AG20443 (cell line): ENCODE measurements around the gene ANKFN1.

ENCODE experiments used
- DNase-seq: peaks from one replicate; pipeline ENCODE4 v3.0.0; 2012; ENCODE audit warnings: low spot score, mixed read lengths

ANKFN1 gene, protein sequence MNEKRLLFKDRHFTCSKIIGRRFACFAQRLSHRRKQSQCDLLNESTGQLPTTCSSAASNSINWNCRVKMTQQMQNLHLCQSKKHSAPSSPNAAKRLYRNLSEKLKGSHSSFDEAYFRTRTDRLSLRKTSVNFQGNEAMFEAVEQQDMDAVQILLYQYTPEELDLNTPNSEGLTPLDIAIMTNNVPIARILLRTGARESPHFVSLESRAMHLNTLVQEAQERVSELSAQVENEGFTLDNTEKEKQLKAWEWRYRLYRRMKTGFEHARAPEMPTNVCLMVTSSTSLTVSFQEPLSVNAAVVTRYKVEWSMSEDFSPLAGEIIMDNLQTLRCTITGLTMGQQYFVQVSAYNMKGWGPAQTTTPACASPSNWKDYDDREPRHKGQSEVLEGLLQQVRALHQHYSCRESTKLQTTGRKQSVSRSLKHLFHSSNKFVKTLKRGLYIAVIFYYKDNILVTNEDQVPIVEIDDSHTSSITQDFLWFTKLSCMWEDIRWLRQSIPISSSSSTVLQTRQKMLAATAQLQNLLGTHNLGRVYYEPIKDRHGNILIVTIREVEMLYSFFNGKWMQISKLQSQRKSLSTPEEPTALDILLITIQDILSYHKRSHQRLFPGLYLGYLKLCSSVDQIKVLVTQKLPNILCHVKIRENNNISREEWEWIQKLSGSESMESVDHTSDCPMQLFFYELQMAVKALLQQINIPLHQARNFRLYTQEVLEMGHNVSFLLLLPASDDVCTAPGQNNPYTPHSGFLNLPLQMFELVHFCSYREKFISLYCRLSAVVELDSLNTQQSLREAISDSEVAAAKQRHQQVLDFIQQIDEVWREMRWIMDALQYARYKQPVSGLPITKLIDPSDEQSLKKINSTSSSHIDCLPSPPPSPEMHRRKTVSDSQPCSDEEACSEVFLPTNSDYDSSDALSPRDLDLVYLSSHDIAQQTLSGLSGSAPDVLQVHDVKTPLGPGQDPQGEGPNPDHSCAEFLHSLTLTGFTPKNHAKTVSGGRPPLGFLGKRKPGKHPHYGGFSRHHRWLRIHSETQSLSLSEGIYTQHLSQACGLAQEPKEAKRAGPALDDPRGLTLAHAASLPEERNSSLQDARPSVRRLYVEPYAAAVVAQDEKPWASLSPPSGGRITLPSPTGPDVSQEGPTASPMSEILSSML

DNA sequence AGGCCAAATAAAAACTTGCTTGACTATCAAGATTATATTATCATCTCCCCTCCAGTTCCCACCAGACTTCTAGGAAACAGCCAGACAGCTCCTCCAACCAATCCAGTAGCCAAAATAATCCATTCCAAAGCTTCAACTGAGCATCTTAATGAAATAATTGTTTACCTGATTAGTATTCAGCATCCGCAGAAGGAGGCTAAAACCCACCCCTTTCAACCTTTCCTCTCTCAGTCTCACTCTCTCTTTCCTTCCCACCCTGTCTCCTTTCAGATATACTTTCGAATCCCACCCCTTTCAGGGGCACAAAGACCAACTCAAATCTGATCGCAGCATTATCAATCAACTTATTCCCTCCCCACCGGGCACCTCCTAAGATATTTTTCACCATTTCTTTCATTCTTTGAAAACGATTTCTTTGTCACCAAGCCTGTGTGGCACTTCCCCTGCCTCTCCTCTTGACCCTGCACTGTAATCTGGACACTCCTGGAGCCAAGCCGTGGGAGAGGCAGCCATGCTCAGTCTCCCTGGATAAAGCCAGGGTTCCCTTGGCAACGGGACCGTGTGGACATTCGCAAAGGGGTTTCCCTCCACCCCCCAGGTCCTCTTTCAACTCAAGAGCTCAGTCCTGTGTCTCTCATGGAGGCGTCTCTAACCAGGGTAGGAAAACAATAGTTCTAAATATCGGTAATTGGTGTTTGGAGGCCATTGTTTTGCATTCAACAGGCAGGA lies at the start of gene ANKFN1:
Gene ANKFN1 (plus strand): TSS at position 602 of the 729 bp plus-strand sequence. CDS start 59,193 bp downstream, outside the sequence.
- no peak for DNase-seq

DNA sequence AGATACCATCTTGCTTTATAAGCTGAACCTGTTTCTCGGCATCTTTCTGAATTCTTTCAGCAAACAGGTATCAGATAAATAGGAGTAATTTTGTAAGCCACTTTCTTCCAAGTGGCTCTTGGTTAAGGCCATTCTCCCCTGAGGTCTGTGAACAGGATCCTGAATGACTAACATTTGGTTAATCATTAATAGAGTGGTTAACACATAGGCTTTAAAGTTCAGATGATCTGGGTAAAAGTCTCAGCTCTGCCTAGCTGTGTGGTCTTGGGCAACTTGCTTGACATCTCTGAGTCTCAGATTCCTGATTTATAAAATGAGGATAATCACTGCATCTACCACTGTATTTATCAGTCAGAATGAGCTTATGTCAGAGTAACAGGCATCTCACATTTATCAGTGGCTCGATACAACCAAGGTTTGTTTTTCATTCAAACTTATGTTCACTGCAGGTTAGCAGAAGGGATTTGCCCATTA lies 44.4 kb upstream of the ANKFN1 start:
- DNase-seq: no peak

DNA sequence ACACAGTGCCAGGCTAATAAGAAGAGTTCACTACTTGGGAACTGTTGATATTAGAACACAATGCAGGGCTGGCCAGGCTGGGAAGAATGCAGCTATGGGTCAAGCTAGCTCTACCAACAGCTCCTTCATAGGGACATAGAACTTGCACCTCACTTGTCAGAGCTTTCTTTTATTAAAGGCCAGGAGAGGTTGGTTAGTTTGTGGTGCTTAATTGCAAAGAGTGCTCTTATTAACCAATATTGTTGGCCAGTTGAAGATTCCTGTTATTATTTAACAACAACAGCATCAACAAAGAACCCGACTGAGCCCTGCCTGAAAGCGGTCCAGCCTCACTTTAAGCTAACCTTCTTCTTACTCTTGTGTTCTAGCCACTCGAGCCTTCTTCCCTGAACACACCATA lies 43.4 kb upstream of the ANKFN1 start:
- DNase-seq: no peak

DNA sequence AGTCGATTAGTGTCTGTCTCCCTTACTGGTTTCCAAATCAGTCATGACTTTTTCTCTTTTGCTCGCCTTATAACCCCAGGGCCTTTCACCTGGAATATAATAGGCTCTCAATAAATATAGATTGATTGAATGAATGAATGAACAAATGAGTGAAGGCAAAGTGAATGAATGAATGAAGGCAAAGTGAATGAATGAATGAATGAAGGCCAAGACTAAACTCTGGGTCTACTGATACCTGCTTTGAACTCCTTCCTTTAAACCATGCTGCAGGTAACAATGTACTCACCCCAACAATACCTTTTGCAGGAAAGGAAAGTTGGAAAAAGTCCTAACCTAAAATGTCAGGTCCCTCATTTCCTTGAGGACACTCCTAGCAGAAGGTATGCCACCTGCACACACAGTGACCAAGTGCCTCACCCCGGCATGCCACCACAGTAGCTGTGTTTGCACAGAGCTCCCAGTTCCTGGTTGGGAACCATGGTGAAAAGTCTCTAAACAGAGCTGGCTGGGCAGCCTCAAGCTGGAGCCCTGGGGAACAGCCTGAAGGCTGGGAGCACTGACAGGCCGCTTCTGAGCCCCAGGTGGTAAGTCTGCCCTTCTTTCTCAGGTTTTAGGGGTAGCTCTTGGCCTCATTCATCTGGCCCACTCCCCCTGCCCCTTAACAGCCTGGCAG lies 42.7 kb upstream of the ANKFN1 start:
- DNase-seq: no peak

DNA sequence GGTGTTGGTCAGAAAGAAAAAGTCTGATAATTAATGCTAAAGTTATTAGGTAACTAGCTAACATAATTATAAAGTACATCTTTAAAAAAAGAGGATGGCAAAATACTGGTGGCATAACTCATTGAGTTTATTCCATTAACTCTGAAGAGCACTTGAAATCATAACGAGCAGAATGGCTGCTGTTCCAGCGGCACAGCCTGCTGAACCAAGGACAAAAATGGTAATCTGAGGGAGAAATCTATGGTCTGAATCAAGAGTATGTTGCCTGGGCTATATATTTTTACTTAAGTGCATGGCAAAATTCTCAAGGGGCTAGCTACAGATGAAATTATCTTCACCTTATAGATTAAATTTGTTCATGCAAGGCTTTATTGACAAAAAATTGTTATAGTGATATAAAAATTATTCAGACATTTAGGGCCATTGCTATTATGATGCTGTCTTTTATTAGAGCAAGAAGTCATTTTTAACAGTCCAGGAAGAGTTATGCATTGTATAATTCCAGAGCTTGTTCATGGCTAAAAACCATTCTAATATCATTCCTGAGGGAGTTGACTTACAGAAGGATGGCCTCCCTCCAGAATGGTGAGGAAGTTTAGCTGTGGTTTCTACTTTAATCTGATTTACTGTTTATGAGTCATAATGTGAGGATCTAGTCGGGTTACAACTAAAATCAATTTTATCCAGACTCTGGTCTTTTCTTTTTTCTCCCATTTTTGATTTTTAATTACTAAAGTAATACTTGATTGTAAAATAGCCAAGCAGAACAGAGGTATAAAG lies 41.4 kb upstream of the ANKFN1 start:
- peak; percentile 70 for DNase-seq

DNA sequence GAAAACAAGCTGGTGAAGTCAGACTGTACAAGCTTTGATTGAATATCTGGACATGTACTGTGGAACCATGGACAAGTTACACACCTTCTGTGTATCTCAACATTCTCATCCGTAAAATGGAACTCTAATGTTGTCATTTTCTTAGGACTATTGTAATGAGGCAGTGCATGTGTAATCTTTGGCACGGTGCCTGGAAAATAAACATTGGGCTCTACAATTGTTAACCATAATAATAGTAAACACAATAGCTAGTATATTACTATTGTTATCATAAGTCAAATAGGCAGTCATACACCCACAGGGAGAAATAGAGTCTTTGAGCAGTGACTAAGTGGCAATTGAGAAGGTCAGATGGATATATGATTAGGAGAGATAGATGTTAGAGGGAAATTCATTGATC lies 39.8 kb upstream of the ANKFN1 start:
- DNase-seq: no peak

DNA sequence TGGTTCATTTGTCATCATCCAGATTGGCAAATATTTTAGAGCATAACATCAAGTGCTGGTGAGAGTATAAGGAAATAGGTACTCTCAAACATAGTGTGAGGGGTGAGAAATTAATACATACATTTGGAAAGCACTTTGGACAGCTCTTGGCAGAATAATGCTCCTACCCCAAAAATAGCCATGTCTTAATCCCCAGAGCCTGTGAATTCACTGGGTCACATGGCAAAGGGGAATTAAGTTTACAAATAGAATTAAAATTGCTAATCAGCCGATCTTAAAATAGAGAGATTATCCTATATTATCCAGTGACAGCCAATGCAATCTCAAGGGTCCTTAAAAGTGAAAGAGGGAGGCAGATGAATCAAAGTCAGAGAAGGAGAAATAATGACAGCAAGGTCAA lies 38.8 kb upstream of the ANKFN1 start:
- DNase-seq: no peak

DNA sequence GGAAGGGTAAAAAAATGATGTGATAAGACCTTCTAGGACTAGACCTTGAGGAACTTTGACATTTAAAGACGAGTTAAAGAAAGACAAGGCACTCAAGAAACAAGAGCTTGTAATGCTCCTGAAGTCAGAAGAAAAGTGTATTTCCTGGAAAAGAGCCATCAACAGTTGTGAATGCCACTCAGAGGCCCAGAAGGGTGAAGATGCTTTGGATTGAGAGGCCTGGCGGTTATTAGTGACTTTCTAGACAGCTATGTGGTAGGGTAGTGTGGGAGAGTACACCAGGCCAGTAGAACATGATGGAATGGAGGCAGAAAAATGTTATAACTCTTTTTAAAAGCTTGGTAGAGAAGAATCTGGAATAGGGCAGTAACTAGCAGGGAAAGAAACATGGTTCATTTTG lies 34.1 kb upstream of the ANKFN1 start:
- no peak for DNase-seq

DNA sequence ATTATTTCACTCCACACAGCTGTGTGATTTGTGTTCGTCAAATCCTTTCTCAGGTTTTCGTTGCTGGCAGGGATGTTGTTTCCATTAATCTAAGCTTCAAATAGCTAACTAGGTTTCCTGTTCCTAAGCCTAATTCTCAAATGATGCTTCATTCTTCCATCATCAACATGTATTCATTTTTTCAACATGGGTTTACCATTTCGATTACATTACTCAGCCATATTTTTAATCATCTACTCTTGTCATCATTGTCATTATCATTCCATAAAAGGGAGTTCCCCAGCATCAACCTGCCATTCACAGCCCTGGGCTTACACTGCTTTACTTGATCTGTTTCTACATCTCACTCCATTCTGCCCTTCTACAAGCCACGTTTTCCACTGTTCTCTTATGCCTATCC lies 33.3 kb upstream of the ANKFN1 start:
- no peak for DNase-seq

DNA sequence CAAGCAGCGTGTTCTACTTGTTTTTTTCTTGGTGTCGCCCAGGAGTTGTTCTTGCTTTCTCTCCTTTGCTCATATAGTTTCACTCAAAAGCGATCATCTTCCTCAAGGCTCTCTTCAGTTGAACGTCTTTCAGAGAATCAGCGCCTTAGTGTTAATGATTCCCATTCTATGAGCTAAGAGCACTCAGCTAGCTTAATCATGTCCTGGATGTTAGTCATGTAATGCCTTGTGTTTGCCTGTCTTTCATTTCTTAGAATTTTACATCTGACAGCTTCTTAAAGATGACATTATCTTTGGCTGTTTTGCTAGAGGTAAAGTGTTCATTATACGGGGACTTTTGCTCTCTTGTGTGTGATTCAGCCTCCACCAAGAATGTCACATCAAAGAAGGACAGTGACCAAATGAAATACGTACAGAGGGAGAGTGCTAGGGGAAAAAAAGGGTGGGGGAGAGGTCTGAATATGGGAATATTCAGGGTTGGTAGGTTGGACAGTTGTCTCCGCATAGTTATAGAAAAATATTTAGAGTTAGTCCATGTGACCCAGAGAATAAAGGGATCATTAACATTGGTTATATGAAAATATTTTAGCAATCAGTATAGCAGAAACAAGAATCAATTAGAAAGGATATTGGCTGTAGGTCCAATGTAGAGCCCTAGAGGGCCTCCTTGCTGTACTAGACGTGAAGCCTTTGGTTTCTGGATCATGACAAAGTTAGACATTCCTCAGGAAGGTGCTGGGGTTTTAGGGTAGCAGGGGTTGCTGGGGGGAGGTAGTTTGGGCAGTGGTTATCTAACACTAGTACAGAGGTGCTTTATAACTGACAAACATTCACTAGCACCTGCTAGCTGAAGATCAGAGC lies 31.9 kb upstream of the ANKFN1 start:
- DNase-seq: no peak

DNA sequence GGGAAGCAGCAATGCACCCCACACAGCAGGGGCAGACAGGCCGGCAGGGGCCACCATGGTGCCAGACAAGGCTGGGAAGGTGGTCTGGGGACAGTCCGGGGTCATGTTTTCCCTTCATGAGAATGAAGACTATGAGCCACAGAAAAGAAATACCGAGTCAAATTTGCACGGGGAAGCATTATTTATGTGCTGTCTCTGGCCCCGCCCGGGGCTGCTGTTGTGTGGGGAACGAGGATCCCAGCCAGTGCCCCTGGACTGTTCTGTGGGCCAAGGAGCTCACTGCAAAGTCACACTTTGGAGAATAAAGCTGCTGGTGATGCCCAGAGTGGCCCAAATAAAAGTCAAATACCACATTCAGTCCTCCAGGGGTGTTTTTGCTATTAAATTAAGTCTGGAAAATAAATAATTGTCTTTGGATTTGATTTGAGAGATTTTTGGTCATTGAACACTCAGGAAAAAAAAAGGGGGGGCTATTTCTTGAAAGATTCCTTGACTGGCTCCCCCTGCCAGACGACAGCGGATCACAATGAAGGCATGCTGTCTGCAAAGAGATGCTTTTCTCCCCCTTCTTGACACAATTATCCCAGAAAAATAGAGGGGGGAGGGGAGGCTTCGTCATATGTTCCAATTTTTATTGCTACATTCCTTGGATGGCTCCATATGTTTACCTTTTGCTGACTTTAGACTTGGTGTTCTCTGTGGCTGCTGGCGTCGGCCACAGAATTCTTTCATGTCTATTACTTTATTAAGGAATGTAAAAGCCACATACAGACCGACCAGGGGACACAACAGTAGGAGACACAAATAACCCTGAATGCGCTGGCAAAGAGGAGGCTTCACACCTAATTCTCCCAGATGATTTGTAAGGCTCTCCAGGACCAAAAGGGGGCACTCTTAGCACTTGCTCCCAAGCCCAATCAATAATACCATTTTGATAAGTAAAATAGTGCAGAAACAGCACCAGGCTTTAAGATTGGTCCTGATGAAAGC lies 27.1 kb upstream of the ANKFN1 start:
- peak; percentile 63 for DNase-seq

DNA sequence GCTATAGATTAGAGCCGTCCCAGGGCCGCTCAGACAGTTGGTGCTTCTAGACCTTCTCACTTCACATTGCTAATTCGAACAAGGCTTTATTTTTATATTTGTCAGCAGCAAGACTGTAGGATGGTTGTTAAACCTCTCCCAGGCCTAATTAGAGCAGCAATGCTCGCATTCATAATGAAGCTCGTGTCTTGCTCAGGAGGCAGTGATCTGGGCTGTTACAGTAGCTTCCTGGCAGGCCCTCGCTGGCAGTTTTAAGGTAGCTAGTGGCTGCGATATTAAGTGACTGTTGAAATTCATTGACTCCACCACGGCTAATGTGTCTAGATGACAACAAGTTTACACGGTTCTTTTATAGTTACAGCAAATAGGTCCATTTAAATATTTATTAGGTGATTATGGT lies 23.2 kb upstream of the ANKFN1 start:
- DNase-seq: no peak

DNA sequence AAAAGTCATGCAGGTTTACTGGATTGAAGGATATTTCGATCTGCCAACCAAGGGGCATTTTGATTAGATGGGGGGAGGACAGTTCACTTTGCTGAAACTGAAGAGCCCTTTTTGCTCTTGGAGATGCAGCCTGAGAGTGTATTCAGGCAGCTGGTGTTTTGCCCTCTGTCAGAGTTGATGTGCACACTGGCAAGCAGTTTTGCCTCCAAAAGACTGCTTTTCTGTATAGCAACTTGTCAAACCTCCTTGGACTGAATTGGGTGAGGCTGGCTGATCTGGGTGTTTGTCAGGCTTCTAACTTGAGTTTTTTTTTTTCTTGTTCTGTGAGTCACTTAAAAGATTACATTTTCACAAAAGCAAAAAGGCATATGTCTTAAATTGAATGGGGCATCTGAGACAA lies 22.6 kb upstream of the ANKFN1 start:
- DNase-seq: no peak

DNA sequence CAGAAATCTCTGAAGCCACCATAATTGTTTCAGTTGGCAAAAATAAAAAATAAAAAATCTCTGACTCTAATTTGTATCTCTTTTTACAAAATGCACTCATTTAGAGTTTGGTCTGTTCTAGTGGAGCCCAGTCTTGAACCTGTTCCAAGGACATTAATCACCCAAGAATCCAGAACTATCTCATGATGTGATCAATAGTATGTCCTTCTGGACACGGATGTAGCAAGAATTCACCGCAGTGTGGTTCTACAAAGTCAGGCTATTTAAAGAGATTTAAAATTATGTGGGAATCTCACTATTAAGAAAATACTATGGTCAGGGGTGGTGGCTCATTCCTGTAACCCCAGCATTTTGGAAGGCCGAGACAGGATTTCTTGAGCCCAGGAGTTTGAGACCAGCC lies 21.8 kb upstream of the ANKFN1 start:
- DNase-seq: no peak

DNA sequence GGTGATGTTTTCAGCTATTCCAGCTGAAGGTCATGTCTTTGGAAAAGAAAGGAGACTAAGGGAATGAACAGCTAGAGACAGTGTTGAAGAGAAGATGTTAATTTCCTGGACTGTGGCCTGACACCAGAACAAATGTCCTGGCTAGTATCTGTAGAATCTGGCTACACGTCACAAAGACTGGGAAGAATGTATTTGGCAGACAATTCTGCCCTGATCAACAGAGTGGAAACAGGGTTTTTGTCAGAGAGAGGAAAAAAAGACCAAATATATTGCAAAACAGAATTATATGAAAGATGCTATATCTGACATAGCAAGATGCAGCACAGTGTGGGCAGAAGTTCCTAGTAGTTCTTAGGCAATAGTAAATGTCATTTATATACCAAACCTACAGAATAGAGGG lies 17.0 kb upstream of the ANKFN1 start:
- no peak for DNase-seq

DNA sequence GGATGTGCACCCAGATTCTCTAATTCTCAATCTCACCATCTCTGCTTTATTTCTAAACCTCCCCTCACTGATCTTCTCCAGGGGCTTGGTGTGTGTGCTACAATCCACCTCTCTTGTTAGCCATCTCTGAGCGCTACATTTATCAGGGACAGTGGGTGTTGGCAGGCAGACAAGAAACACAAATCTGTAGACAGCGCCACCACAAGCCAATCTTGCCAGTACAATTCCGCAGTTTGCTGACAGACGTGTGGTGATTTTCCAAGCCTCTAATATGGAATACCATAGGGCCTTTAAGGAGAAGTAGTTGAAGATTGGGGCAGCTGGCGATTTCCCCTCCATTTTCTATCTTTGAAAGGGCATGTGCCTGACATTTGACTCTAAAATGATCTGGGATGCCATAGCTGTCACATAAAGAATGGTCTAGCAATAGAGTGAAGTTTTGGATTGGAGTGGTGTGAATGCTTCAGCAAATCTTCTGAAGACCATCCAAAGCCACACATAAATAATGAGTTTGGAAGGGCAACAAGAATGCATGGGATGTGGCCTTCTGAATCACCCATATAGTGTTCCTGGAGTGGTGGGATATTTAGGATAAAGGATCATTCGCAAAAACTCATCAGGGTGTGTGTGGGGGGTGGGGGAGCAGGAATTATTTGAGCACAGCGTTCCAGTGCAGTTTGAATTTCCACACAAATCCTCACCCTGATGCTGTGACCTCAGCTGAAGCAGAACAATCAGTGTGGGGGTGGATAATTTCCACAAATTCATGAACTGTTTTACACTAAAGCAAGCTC lies 12.0 kb upstream of the ANKFN1 start:
- DNase-seq: peak; percentile 56

DNA sequence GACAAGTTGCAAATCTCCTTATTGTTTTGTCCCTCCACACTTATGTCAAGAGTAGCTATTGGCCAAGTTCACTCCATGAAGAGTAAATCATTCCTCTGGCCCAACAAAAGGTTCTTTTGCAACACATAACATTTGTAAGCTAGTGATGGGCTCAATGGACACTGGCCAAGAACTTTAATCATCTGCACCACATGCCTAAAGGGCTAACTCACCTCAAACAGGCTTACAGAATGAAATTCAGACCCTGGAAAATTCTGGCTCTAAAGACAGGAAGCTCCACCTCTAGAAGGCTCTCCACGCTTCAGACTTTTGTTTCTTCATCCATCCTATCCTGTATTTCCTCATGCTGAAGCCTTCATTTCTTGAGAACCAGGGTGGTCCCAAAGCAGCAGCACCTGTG lies 10.9 kb upstream of the ANKFN1 start:
- DNase-seq: peak; percentile 82
